Measurements from ENCODE around the gene SEC62. TPM values are rescaled to one million over a fixed set of nuclear protein-coding genes. Genes with fewer than 3 reads are reported as not detected.

The SEC62 gene
- total and polyA plus RNA-seq, 9 of the 15 experiments (the other 6 are each of a cell fraction or from before 2014, with no cell fraction given), result 34.5 to 152 (median 51.8) TPM

- TF ChIP-seq ZNF609 (CRISPR knock-in tag; IDR thresholded peaks at IDR 0.05; ENCODE audit: borderline replicate concordance) (no peak), HMG20A (CRISPR knock-in tag; conservative IDR thresholded peaks at IDR 0.05) (no peak), HES1 (IDR thresholded peaks at IDR 0.05; ENCODE audit: low read depth) (no peak), ZNF407 (IDR thresholded peaks at IDR 0.05; ENCODE audit: low read depth) (no peak), ZNF316 (IDR thresholded peaks at IDR 0.05) (no peak), PHB2 (IDR thresholded peaks at IDR 0.05; ENCODE audit: low read depth) (no peak), DMBX1 (CRISPR knock-in tag; IDR thresholded peaks at IDR 0.05; ENCODE audit: borderline replicate concordance) (0 out of 2 replicates have a peak, but pooled peaks have one; percentile 13), ZNF263 (CRISPR knock-in tag; IDR thresholded peaks at IDR 0.05; ENCODE audit: borderline replicate concordance) (no peak), ZEB2 (IDR thresholded peaks at IDR 0.05) (no peak), SAFB2 (IDR thresholded peaks at IDR 0.05; ENCODE audit: borderline replicate concordance, low read depth, low read length, severe bottlenecking) (no peak), TFAP4 (CRISPR knock-in tag; IDR thresholded peaks at IDR 0.05; ENCODE audit: borderline replicate concordance) (peak; percentile 54; the same call in 1 of the 2 replicates)
Measured at GRCh38 chr3:170037463-170038433, 71.1 kb downstream of the SEC62 start, which contains the start of gene GPR160 (continued).
